OCI-LY7 (cell line): ENCODE measurements around the gene TASP1. TPM values are rescaled to one million over a fixed set of nuclear protein-coding genes. Genes with fewer than 3 reads are reported as not detected.
A peak's percentile ranks its signal among the peaks of the same experiment; 100 is the strongest.
"Not testable (repeated sequence)": the region's sequence is repeated elsewhere in the genome, so short reads cannot be mapped to it uniquely, and the experiment has no call there.

Experiments
- BruUV-seq: library from RNA; stranded (reverse); fragments of 400-500 nt; replicated peaks from 2 replicates; lab custom pipeline; 2021; lab: Mats Ljungman, UMichigan
- CTCF ChIA-PET: fragments of 300-600 bp; sonication (Branson Sonifier 250); formaldehyde crosslinking; loops from one replicate; lab custom pipeline; 2022; ENCODE audit warnings: antibody characterized with exemption; ENCODE audit not compliant: unreplicated experiment; lab: Charles Lee
- POLR2A ChIA-PET: fragments of 300-600 bp; sonication (Branson Sonifier 250); formaldehyde crosslinking; loops from one replicate; lab custom pipeline; 2022; ENCODE audit warnings: antibody characterized with exemption; lab: Charles Lee
- DNase-seq: peaks from one replicate; pipeline ENCODE4 v3.0.0-alpha.2; 2015; ENCODE audit warnings: low spot score
- H2AFZ ChIP-seq: fragments of 200-600 bp; sonication (generic), shearing (Covaris generic); 2 replicates; pipeline ENCODE4 v1.6.1; 2014; ENCODE audit warnings: mild to moderate bottlenecking, antibody characterized with exemption, low read length, moderate library complexity
- H3K27ac ChIP-seq: fragments of 200-600 bp; sonication (generic); 2 replicates; pipeline ENCODE4 v1.5.1; 2014; ENCODE audit warnings: mixed run types, low read depth, mild to moderate bottlenecking, moderate library complexity, low read length, inconsistent platforms; ENCODE audit not compliant: poor library complexity, severe bottlenecking
- H3K36me3 ChIP-seq: fragments of 200-600 bp; sonication (generic); 2 replicates; pipeline ENCODE4 v1.6.1; 2014; ENCODE audit warnings: mild to moderate bottlenecking, antibody characterized with exemption, low read length, moderate library complexity, mixed read lengths; ENCODE audit not compliant: insufficient read depth
- H3K4me1 ChIP-seq: fragments of 200-600 bp; sonication (generic); 2 replicates; pipeline ENCODE4 v1.5.1; 2014; ENCODE audit warnings: mild to moderate bottlenecking, low read length; ENCODE audit not compliant: insufficient read depth, poor library complexity, severe bottlenecking
- H3K4me2 ChIP-seq: fragments of 200-600 bp; sonication (generic); 2 replicates; pipeline ENCODE4 v1.6.1; 2014; ENCODE audit warnings: mild to moderate bottlenecking, low read length
- H3K4me3 ChIP-seq: fragments of 200-600 bp; sonication (generic); 2 replicates; pipeline ENCODE4 v1.5.1; 2014; ENCODE audit warnings: mild to moderate bottlenecking, low read depth, low read length; ENCODE audit not compliant: poor library complexity, severe bottlenecking
- H3K79me2 ChIP-seq: fragments of 200-600 bp; sonication (generic); 2 replicates; pipeline ENCODE4 v1.6.1; 2016; ENCODE audit warnings: low read depth, mild to moderate bottlenecking, low read length, moderate library complexity, mixed read lengths; ENCODE audit not compliant: insufficient read depth
- H3K9me2 ChIP-seq: fragments of 200-600 bp; sonication (generic); 2 replicates; pipeline ENCODE4 v1.6.1; 2016; ENCODE audit warnings: mild to moderate bottlenecking, low read length, mixed read lengths; ENCODE audit not compliant: insufficient read depth
- H3K9me3 ChIP-seq: fragments of 200-600 bp; sonication (generic); 2 replicates; pipeline ENCODE4 v1.6.1; 2014; ENCODE audit warnings: mild to moderate bottlenecking, mixed run types, low read length, mixed read lengths
- H4K20me1 ChIP-seq: fragments of 200-600 bp; sonication (generic); 2 replicates; pipeline ENCODE4 v1.6.1; 2014; ENCODE audit warnings: mild to moderate bottlenecking, antibody characterized with exemption, low read length, moderate library complexity, mixed read lengths; ENCODE audit not compliant: insufficient read depth
- EZH2phosphoT487 ChIP-seq: fragments of 200-600 bp; sonication (generic); IDR thresholded peaks from 2 replicates; pipeline ENCODE4 v1.6.1; 2018; ENCODE audit warnings: low read depth, borderline replicate concordance, mild to moderate bottlenecking, mixed run types, antibody characterized with exemption, low read length, moderate library complexity, mixed read lengths
- intact Hi-C: fragments of 100-400 bp; cut with micrococcal nuclease; formaldehyde crosslinking; loops from one replicate; pipeline ENCODE4 v1.10.0; 2022; ENCODE audit not compliant: unreplicated experiment
- total RNA-seq, 2 experiments: library from RNA; depleted of rRNA in 1 of 2; stranded (reverse); fragments of >200 nt in 1 of 2; shearing (Covaris generic) in 1 of 2; gene quantifications; 2 replicates each; pipeline ENCODE4 v1.2.3, GENCODE V29; 2014 to 2022
- TF ChIP-seq, protein P1 (sequence below): fragments of 200-600 bp; sonication (generic); conservative IDR thresholded peaks from 2 replicates; pipeline ENCODE4 v1.5.1; 2014; ENCODE audit warnings: mild to moderate bottlenecking, antibody characterized with exemption, low read length, moderate library complexity, mixed read lengths

Gene TASP1
- total RNA-seq, 2 experiments from 2014 or later: 12.9 to 15.5 TPM

DNA sequence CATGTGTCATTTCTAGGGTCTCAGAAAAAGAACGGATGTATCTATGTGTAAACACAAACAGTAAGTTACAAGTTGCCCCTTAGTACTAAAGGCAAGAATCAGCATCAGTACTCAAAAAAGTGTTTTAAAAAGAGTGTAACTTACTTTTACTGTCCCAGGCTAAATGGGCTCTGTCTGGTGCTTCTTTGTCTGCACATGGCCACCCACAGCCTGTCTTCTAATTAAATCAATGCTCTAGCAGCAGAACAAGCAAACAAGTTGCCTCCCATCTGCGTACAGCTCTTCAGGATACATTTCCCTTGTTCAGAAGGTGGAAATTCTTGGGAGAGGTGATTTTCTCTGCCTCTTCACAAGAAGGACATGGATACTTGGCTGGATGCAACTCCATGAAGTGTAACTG lies 22.0 kb downstream of the TASP1 start:
- H3K4me1 ChIP-seq, H3K79me2 ChIP-seq, intact Hi-C loops, POLR2A ChIA-PET, DNase-seq, H4K20me1 ChIP-seq, CTCF ChIA-PET, H3K36me3 ChIP-seq, H2AFZ ChIP-seq, H3K4me3 ChIP-seq, H3K9me2 ChIP-seq, H3K9me3 ChIP-seq, BruUV-seq, H3K4me2 ChIP-seq, H3K27ac ChIP-seq: not testable (repeated sequence)

DNA sequence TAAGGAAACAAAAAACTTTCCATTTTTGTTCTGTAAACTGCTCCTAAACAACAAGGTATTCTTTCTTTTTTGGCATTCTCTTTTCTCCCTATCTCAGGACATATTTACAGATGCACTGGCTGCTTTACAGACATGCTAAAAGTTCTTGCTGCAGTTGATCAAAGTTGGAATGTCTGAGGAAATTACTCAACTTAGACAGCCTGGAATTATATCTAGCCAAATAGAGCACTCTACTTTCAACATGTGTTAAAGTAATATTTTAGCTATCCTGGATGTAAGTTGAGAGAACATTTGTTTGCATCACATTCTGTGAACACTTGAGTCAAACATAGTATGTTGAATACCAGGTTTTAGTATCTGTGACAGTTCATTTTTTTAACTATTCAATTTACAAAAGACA lies 24.8 kb downstream of the TASP1 start:
- no peak for TF ChIP-seq EZH2phosphoT487
- TF ChIP-seq, protein P1, sequence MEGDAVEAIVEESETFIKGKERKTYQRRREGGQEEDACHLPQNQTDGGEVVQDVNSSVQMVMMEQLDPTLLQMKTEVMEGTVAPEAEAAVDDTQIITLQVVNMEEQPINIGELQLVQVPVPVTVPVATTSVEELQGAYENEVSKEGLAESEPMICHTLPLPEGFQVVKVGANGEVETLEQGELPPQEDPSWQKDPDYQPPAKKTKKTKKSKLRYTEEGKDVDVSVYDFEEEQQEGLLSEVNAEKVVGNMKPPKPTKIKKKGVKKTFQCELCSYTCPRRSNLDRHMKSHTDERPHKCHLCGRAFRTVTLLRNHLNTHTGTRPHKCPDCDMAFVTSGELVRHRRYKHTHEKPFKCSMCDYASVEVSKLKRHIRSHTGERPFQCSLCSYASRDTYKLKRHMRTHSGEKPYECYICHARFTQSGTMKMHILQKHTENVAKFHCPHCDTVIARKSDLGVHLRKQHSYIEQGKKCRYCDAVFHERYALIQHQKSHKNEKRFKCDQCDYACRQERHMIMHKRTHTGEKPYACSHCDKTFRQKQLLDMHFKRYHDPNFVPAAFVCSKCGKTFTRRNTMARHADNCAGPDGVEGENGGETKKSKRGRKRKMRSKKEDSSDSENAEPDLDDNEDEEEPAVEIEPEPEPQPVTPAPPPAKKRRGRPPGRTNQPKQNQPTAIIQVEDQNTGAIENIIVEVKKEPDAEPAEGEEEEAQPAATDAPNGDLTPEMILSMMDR: no peak
- no TSS peak for BruUV-seq
- POLR2A ChIA-PET: interaction anchor here (0.7 kb wide), 1 partner anchor 43 kb away, joined by 3 read pairs; no protein-coding TSS in a partner anchor
- H3K9me3 ChIP-seq: no peaks in the 10 kb centered on the region
- no peaks in the 10 kb centered on the region for H3K79me2 ChIP-seq
- H3K4me3 ChIP-seq: no peak overlapping the region
- intact Hi-C loops: no loop called here
- DNase-seq: no peak
- CTCF ChIA-PET: no interaction called here
- no peaks in the 10 kb centered on the region for H3K4me1 ChIP-seq
- no peaks in the 10 kb centered on the region for H3K36me3 ChIP-seq
- H3K27ac ChIP-seq: no peak overlapping the region
- no peaks in the 10 kb centered on the region for H4K20me1 ChIP-seq
- no peak overlapping the region for H3K4me2 ChIP-seq
- no peak overlapping the region for H2AFZ ChIP-seq
- H3K9me2 ChIP-seq: no peaks in the 10 kb centered on the region

DNA sequence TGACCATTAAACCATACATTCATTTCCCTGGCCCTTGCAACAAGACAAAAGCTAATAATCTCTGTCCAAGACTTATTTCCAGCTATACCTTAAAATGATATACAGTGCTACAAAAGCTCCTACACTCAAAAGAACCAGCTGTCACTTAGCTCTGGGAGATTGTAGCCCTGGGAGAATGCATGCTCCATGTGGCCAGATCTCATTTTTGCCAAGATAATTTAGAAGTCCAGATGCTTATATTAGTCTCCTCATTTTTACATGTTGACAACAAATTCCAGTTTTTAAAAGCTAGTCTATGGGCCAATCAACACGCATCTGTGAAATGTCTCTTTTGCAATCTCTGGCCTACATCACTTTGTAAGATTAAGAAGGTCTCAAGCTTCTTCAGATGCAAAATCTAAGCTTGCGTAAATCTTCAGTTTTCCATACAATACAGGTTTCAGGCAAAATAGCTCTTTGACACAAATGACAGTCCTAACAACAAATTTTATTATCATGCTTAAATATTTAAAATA lies 27.1 kb downstream of the TASP1 start:
- ChIA-PET CTCF (no interaction called here), POLR2A (interaction anchor here (0.6 to 1.4 kb wide), 4 partner anchors 9 to 164 kb away, joined by 3 read pairs; no protein-coding TSS in a partner anchor)
- H3K27ac ChIP-seq: no peak overlapping the region
- H3K4me1 ChIP-seq: no peaks in the 10 kb centered on the region
- no peak overlapping the region for H2AFZ ChIP-seq
- no peak for DNase-seq
- BruUV-seq: no TSS peak
- no peaks in the 10 kb centered on the region for H3K36me3 ChIP-seq
- TF ChIP-seq EZH2phosphoT487: no peak
- no peaks in the 10 kb centered on the region for H3K79me2 ChIP-seq
- no peak overlapping the region for H3K4me3 ChIP-seq
- H3K4me2 ChIP-seq: no peak overlapping the region
- intact Hi-C loops: no loop called here
- H3K9me2 ChIP-seq: no peaks in the 10 kb centered on the region
- no peaks in the 10 kb centered on the region for H3K9me3 ChIP-seq
- H4K20me1 ChIP-seq: no peaks in the 10 kb centered on the region

DNA sequence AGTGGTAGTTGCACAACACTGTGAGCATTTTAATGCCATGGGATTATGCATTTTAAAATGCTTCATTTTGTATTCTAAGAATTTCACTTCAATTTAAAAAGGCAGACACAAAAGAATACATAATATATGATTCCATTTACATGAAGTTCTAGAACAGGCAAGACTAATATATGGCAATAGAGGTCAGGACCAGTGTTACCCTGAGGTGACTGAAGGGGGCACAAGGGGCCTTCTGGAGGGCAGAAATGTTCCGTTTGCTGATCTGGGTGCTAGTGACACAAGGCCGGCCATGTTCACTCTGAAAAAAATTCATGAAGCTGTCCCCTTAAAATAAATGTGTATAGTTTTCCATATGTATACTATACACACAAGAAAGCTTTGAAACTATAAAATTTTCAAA lies 28.5 kb downstream of the TASP1 start:
- H3K4me1 ChIP-seq: no peaks in the 10 kb centered on the region
- no peaks in the 10 kb centered on the region for H4K20me1 ChIP-seq
- no peak for TF ChIP-seq EZH2phosphoT487
- TF ChIP-seq, protein P1: peak; percentile 49
- DNase-seq: peak; percentile 9
- H3K36me3 ChIP-seq: no peaks in the 10 kb centered on the region
- H2AFZ ChIP-seq: no peak overlapping the region
- no peak overlapping the region for H3K4me2 ChIP-seq
- intact Hi-C loops: no loop called here
- no TSS peak for BruUV-seq
- ChIA-PET POLR2A (interaction anchor here (0.6 to 1.3 kb wide), 2 partner anchors 170 to 174 kb away, joined by 3 to 5 read pairs; partner anchors contain the start of genes ESF1 and NDUFAF5), CTCF (no interaction called here)
- H3K9me2 ChIP-seq: no peaks in the 10 kb centered on the region
- no peak overlapping the region for H3K27ac ChIP-seq
- no peaks in the 10 kb centered on the region for H3K9me3 ChIP-seq
- H3K79me2 ChIP-seq: no peaks in the 10 kb centered on the region
- no peak overlapping the region for H3K4me3 ChIP-seq
